Upper lobe of left lung (tissue), 6 donors: ENCODE data around the gene AHRR. TPM values are rescaled to one million over a fixed set of nuclear protein-coding genes. Genes with fewer than 3 reads are reported as not detected.

ENCODE experiments used
- ATAC-seq, 2 donors: fragments of 200-7000 bp; cut with Tn5 transposase; one replicate each; pipeline ENCODE4 v1.9.1; 2022; ENCODE audit warnings: mild to moderate bottlenecking in 2 of 2, moderate library complexity in 2 of 2; ENCODE audit not compliant: low FRiP score in 2 of 2
- DNase-seq, 2 donors: peaks; one replicate each; pipeline ENCODE4 v3.0.0-alpha.2; 2019 to 2020
- H3K27ac ChIP-seq, 4 donors: fragments of 200-600 bp; sonication (generic); one replicate each; pipeline ENCODE4 v1.5.1; 2016 to 2019
- H3K27me3 ChIP-seq, 4 donors: fragments of 200-600 bp; sonication (generic); one replicate each; pipeline ENCODE4 v1.5.1; 2017 to 2019
- H3K36me3 ChIP-seq, 4 donors: fragments of 200-600 bp; sonication (generic); one replicate each; pipeline ENCODE4 v1.5.1; 2016 to 2019
- H3K4me1 ChIP-seq, 4 donors: fragments of 200-600 bp; sonication (generic); one replicate each; pipeline ENCODE4 v1.5.1; 2018 to 2019
- H3K4me3 ChIP-seq, 4 donors: fragments of 200-600 bp; sonication (generic); one replicate each; pipeline ENCODE4 v1.5.1; 2017 to 2019; ENCODE audit warnings: mild to moderate bottlenecking in 2 of 4, moderate library complexity in 1 of 4
- H3K9me3 ChIP-seq, 4 donors: fragments of 200-600 bp; sonication (generic); one replicate each; pipeline ENCODE4 v1.5.1; 2018 to 2019
- CTCF ChIP-seq, 6 experiments: fragments of 450-650 bp in 4 of 6; fragments of 200-600 bp in 2 of 6; sonication (generic) in 2 of 6; IDR thresholded peaks; one replicate each; pipeline ENCODE4 v1.5.1; 2016 to 2019; ENCODE audit warnings: antibody characterized with exemption in 6 of 6
- EP300 ChIP-seq, 4 donors: sonication (generic); formaldehyde crosslinking; IDR thresholded peaks; one replicate each; pipeline ENCODE4 v1.5.1; 2017; ENCODE audit warnings: antibody characterized with exemption in 4 of 4, control low read depth in 2 of 4
- POLR2A ChIP-seq, 4 donors: fragments of 450-650 bp; IDR thresholded peaks; one replicate each; pipeline ENCODE4 v1.5.1; 2016 to 2017; ENCODE audit warnings: antibody characterized with exemption in 4 of 4, mild to moderate bottlenecking in 2 of 4
- POLR2AphosphoS5 ChIP-seq, 2 donors: sonication (generic); formaldehyde crosslinking; IDR thresholded peaks; one replicate each; pipeline ENCODE4 v1.5.1; 2017; ENCODE audit warnings: antibody characterized with exemption in 2 of 2
- WGBS, 2 donors: methylation state at CpG; one replicate each; pipeline ENCODE4 v1.1.5; 2017 to 2018; 5-methylcytosine and 5-hydroxymethylcytosine counted together
- total RNA-seq, 6 donors: library from RNA; depleted of rRNA in 4 of 6; stranded (reverse); fragments of >200 nt in 4 of 6; gene quantifications; one replicate each; pipeline versions ENCODE4 v1.1.0 to v1.2.1, GENCODE V29; 2016 to 2021
- donor health status: DM: no; HTN: no; CAD: no; lungs with moderate emphysema.
- donor health status: DM: no; HTN: yes; CAD: no; lungs with severe emphysema.

The AHRR gene
- total RNA-seq, 6 donors from 2014 or later: 1.3 to 8.6 (median 4.4) TPM

- WGBS, 2 donors: 63 to 81% methylated on average over 3 to 8 of the region's 8 CpGs
- TF ChIP-seq CTCF (IDR thresholded peaks at IDR 0.05): no peak
- TF ChIP-seq POLR2A (IDR thresholded peaks at IDR 0.05): no peak
- no peak for TF ChIP-seq EP300 (IDR thresholded peaks at IDR 0.05)
- TF ChIP-seq POLR2AphosphoS5 (IDR thresholded peaks at IDR 0.05): no peak
- Histone ChIP-seq H3K27me3 (peaks cover 0 to 42% (median 21%) of the 10 kb centered on the region in 4 donors), H3K4me3 (no peak overlapping the region), H3K27ac (no peak overlapping the region), H3K36me3 (no peaks in the 10 kb centered on the region), H3K4me1 (peaks cover 20 to 40% (median 29%) of the 10 kb centered on the region in 4 donors), H3K9me3 (no peaks in the 10 kb centered on the region)
- ATAC-seq: no peak
- no peak for DNase-seq
Measured at GRCh38 chr5:475704-476101, 154.2 kb downstream of the AHRR start.

GRCh38 chr5:476102-476813, 154.7 kb downstream of the AHRR start:
- WGBS, 2 donors: 81 to 88% methylated on average over 46 to 50 of the region's 51 CpGs
- no peak for ATAC-seq
- Histone ChIP-seq H3K27ac (no peak overlapping the region), H3K36me3 (no peaks in the 10 kb centered on the region), H3K9me3 (no peaks in the 10 kb centered on the region), H3K27me3 (peaks cover 0 to 42% (median 21%) of the 10 kb centered on the region in 4 donors), H3K4me1 (peaks cover 20 to 36% (median 26%) of the 10 kb centered on the region in 4 donors), H3K4me3 (no peak overlapping the region)
- no peak for TF ChIP-seq POLR2A (IDR thresholded peaks at IDR 0.05)
- no peak for TF ChIP-seq CTCF (IDR thresholded peaks at IDR 0.05)
- TF ChIP-seq EP300 (IDR thresholded peaks at IDR 0.05): no peak
- no peak for TF ChIP-seq POLR2AphosphoS5 (IDR thresholded peaks at IDR 0.05)
- peak in 1 of 2 donors; percentile 83 for DNase-seq

DNA sequence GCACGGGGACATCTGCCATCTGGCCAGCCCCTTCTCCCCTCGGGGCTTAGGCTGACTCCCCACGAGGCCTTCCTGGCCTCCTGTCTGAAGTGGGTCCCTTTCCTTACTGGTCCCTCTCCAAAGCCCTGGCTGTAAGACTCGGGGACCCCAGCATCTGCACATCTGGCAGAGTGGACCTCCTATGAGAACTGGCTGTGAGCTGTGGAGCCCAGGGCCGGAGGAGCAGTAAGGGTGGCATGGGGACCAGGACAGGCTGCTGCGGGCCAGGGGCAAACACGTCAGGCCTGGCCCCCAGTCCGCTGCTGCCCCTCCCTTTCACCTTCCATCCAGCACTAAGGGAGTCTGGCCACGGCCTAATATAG, 155.3 kb downstream of the AHRR start:
- ATAC-seq (no peak), DNase-seq (no peak)
- no peak for TF ChIP-seq POLR2AphosphoS5 (IDR thresholded peaks at IDR 0.05)
- TF ChIP-seq CTCF (IDR thresholded peaks at IDR 0.05): no peak
- TF ChIP-seq EP300 (IDR thresholded peaks at IDR 0.05): no peak
- TF ChIP-seq POLR2A (IDR thresholded peaks at IDR 0.05): no peak
- H3K4me3 ChIP-seq: no peak overlapping the region
- no peaks in the 10 kb centered on the region for H3K9me3 ChIP-seq
- 76 to 84% methylated on average over 6 to 8 of the region's 9 CpGs for WGBS, 2 donors
- H3K4me1 ChIP-seq: peaks cover 16 to 30% (median 21%) of the 10 kb centered on the region in 4 donors
- H3K27ac ChIP-seq: no peak overlapping the region
- no peaks in the 10 kb centered on the region for H3K36me3 ChIP-seq
- peaks cover 0 to 42% (median 21%) of the 10 kb centered on the region in 4 donors for H3K27me3 ChIP-seq

GRCh38 chr5:477247-477646, 155.7 kb downstream of the AHRR start:
- 71 to 76% methylated on average over 7 to 19 of the region's 19 CpGs for WGBS, 2 donors
- DNase-seq (peak in 1 of 2 donors; percentile 78), ATAC-seq (no peak)
- Histone ChIP-seq H3K27me3 (peaks cover 0 to 42% (median 21%) of the 10 kb centered on the region in 4 donors), H3K4me3 (no peak overlapping the region), H3K9me3 (no peaks in the 10 kb centered on the region), H3K27ac (no peak overlapping the region), H3K36me3 (no peaks in the 10 kb centered on the region), H3K4me1 (peaks cover 12 to 26% (median 16%) of the 10 kb centered on the region in 4 donors)
- TF ChIP-seq EP300 (IDR thresholded peaks at IDR 0.05) (no peak), POLR2A (IDR thresholded peaks at IDR 0.05) (no peak), POLR2AphosphoS5 (IDR thresholded peaks at IDR 0.05) (no peak), CTCF (IDR thresholded peaks at IDR 0.05) (no peak)

DNA sequence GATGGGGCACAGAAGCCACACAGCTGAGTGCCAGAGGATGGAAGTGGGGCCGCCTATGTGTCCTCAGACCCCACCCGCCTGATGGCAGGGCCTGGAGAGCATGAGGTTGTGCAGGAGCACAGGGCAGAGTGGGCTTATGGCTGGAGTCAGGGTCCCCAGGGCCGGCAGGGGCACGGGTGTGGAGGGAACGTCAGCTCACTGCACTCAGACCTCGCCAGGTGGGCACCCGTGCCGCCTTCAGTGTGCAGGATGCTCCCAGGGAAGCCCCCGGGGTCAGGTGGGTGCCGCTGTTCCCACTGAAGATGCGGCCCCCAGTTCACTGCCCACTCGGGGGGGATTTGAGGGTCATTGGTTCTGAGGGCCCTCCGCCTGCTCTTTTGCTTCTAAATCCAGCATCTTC, 156.4 kb downstream of the AHRR start:
- Histone ChIP-seq H3K27me3 (peaks cover 0 to 42% (median 21%) of the 10 kb centered on the region in 4 donors), H3K36me3 (no peaks in the 10 kb centered on the region), H3K27ac (no peak overlapping the region), H3K4me3 (no peak overlapping the region), H3K9me3 (no peaks in the 10 kb centered on the region), H3K4me1 (peaks cover 10 to 21% (median 14%) of the 10 kb centered on the region in 4 donors)
- TF ChIP-seq CTCF (IDR thresholded peaks at IDR 0.05): no peak
- TF ChIP-seq POLR2A (IDR thresholded peaks at IDR 0.05): no peak
- no peak for TF ChIP-seq EP300 (IDR thresholded peaks at IDR 0.05)
- TF ChIP-seq POLR2AphosphoS5 (IDR thresholded peaks at IDR 0.05): no peak
- no peak for ATAC-seq
- WGBS, 2 donors: 88% methylated on average over 11 to 13 of the region's 13 CpGs
- DNase-seq: peak in 1 of 2 donors; percentile 78
